CD4-positive, alpha-beta T cell (primary cell): Measurements from ENCODE around the gene KCNQ1OT1. TPM values are rescaled to one million over a fixed set of nuclear protein-coding genes. Genes with fewer than 3 reads are reported as not detected.
A peak's percentile ranks its signal among the peaks of the same experiment; 100 is the strongest.

Experiments
- ATAC-seq: fragments of 200-7000 bp; cut with Tn5 transposase; one replicate; pipeline ENCODE4 v1.10.0; 2022; ENCODE audit warnings: mild to moderate bottlenecking; ENCODE audit not compliant: poor library complexity
- CTCF ChIA-PET: fragments of 350-600 bp; sonication (Branson Sonifier 250); formaldehyde crosslinking; loops from one replicate; lab custom pipeline; 2021; ENCODE audit warnings: antibody characterized with exemption, inconsistent platforms; lab: Charles Lee
- POLR2A ChIA-PET: fragments of 350-600 bp; sonication (Branson Sonifier 250); formaldehyde crosslinking; loops from one replicate; lab custom pipeline; 2021; ENCODE audit warnings: antibody characterized with exemption, inconsistent platforms; lab: Charles Lee
- DNase-seq, 14 experiments: peaks; one replicate each; pipeline ENCODE4 v3.0.0-alpha.2; 2013 to 2020; ENCODE audit warnings: mixed read lengths in 2 of 14
- H3K27ac ChIP-seq, 2 donors: one replicate each; pipeline versions ENCODE4 v1.5.1 to v1.7.0; 2013; ENCODE audit warnings: low read length in 2 of 2, low read depth in 1 of 2, mild to moderate bottlenecking in 1 of 2
- H3K27me3 ChIP-seq, 2 experiments: 1 replicate in 1 of 2; 2 replicates in 1 of 2; pipeline versions ENCODE4 v1.6.1 to v1.7.0; 2013; ENCODE audit warnings: low read length in 2 of 2, control low read depth in 1 of 2, mild to moderate bottlenecking in 1 of 2, moderate library complexity in 1 of 2; ENCODE audit not compliant: insufficient read depth in 2 of 2, control insufficient read depth in 1 of 2
- H3K36me3 ChIP-seq: one replicate; pipeline ENCODE4 v1.6.1; 2013; ENCODE audit warnings: low read length, control low read depth; ENCODE audit not compliant: insufficient read depth
- H3K4me1 ChIP-seq: one replicate; pipeline ENCODE4 v1.6.1; 2013; ENCODE audit warnings: low read length, control low read depth; ENCODE audit not compliant: insufficient read depth
- H3K4me3 ChIP-seq: one replicate; pipeline ENCODE4 v1.5.1; 2013; ENCODE audit warnings: mild to moderate bottlenecking, low read length, moderate library complexity
- H3K9me3 ChIP-seq, 2 experiments: 1 replicate in 1 of 2; 2 replicates in 1 of 2; pipeline versions ENCODE4 v1.6.1 to v1.7.0; 2013; ENCODE audit warnings: low read length in 2 of 2, mild to moderate bottlenecking in 2 of 2, control low read depth in 1 of 2, moderate library complexity in 1 of 2; ENCODE audit not compliant: control insufficient read depth in 1 of 2, insufficient read depth in 1 of 2
- H3K27ac Mint-ChIP-seq: one replicate; pipeline ENCODE4 v1.8.0; 2020; ENCODE audit warnings: mixed read lengths
- H3K27me3 Mint-ChIP-seq: one replicate; pipeline ENCODE4 v1.8.0; 2021; ENCODE audit warnings: mixed read lengths
- H3K36me3 Mint-ChIP-seq: one replicate; pipeline ENCODE4 v1.8.0; 2021; ENCODE audit warnings: low read depth, mixed read lengths
- H3K4me1 Mint-ChIP-seq: one replicate; pipeline ENCODE4 v1.8.0; 2021; ENCODE audit warnings: low read depth, mixed read lengths
- H3K4me3 Mint-ChIP-seq: one replicate; pipeline ENCODE4 v1.8.0; 2020; ENCODE audit warnings: mild to moderate bottlenecking, mixed read lengths
- H3K9me3 Mint-ChIP-seq: one replicate; pipeline ENCODE4 v1.8.0; 2020; ENCODE audit warnings: mixed read lengths
- intact Hi-C, 2 experiments: fragments of 100-400 bp; cut with DNase I in 1 of 2; cut with micrococcal nuclease in 1 of 2; formaldehyde crosslinking; loops; one replicate each; pipeline versions ENCODE4 v1.15.1 to v1.9.0; 2023 to 2025; cut with DNase I, micrococcal nuclease
- total RNA-seq, 174 experiments: library from RNA in 2 of 174; stranded (reverse) in 2 of 174; gene quantifications; one replicate each; pipeline ENCODE4 v1.2.3 and lab custom pipeline; 2021 to 2026
- TF ChIP-seq, protein P1 (sequence below): fragments of 200-600 bp; IDR thresholded peaks from one replicate; pipeline ENCODE4 v1.8.0; 2022; ENCODE audit warnings: antibody characterized with exemption, mild to moderate bottlenecking

KCNQ1OT1 gene
- total RNA-seq, 2 experiments from 2014 or later, result 0.17 to 0.22 TPM

DNA sequence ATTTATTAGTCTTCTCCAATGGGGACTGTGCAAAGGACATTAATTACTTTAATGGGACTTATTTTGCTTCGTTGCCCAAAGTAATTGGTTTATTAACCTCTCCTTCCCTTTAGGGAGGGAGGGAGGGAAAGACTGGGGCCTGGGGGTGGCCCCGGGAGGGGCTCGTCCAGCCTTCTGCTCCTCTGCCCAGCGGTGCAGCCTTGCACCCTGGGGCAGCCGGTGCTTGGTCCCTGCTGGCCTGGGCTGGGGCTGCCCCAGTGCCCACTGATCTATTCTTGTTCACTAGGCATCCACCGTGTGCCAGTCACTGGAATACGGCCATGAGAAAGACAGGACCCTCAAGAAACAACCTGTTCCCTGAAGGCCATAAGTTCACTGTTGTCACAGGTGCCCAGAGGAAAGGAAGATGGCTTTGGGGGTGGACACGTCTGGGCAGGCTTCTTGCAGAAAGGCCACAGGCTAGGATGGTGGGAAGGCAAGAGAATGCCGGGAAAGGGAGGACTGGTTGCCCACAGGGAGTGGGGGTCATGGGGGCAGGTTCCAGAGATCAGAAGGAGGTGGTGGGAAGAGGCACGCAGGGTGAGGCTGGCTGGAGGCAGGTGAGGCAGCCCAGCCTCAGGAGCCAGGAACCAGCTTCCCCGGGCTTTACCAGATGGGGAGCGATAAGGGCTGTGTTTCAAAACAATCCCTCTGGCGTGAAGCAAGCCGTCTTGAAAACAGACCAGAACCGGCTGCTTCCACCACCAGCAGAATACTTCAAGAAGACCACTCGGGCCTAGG lies 47.6 kb upstream of the KCNQ1OT1 start:
- ChIA-PET CTCF (no interaction called here), POLR2A (no interaction called here)

DNA sequence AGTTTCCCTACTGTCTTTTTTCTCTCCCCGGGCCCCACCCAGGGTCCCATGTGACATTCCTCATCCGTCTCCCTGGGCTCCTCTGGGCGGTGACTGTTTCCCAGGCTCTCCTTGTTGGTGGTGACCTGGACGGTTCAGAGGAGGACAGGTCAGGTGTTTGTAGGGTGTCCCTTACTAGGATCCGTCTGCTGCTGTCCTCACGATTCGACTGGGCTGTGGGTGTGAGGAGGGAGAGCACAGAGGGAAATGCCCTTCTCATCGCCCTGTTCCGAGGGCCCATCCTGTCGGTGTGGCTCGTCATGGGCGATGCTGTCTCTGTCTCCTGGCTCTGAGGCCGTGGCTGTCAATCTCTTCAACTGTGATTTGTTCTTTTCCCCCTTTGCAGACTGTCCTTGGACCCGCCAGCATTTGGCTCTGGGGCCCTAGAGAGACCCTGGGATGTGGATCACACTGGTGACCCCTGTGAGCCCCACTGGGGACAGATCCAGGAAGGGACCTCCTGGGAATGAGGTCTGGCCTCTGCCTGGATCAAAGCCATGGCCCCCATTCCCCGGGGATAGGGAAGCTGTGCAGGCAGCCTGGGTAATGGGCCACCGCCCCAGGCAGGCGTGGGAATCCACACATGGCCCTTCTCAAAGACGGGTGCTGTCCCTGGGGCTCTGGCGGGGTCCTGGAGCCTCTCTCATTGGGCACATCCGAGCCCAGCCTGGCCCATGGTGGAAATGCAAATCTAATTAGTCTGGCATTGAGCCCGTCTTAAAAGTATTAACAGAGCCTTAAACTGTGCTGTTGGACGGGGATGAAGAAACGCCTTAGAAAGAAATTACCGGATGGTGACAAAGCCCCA lies 46.8 kb upstream of the KCNQ1OT1 start:
- no peaks in the 10 kb centered on the region for H3K9me3 Mint-ChIP-seq
- H3K9me3 ChIP-seq, result peaks cover 0 to 6% of the 10 kb centered on the region in 2 experiments
- no peaks in the 10 kb centered on the region for H3K27me3 ChIP-seq
- no peaks in the 10 kb centered on the region for H3K4me1 ChIP-seq
- H3K4me3 Mint-ChIP-seq, result no peak overlapping the region
- TF ChIP-seq, protein P1, sequence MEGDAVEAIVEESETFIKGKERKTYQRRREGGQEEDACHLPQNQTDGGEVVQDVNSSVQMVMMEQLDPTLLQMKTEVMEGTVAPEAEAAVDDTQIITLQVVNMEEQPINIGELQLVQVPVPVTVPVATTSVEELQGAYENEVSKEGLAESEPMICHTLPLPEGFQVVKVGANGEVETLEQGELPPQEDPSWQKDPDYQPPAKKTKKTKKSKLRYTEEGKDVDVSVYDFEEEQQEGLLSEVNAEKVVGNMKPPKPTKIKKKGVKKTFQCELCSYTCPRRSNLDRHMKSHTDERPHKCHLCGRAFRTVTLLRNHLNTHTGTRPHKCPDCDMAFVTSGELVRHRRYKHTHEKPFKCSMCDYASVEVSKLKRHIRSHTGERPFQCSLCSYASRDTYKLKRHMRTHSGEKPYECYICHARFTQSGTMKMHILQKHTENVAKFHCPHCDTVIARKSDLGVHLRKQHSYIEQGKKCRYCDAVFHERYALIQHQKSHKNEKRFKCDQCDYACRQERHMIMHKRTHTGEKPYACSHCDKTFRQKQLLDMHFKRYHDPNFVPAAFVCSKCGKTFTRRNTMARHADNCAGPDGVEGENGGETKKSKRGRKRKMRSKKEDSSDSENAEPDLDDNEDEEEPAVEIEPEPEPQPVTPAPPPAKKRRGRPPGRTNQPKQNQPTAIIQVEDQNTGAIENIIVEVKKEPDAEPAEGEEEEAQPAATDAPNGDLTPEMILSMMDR, result no peak
- peaks cover 14% of the 10 kb centered on the region for H3K36me3 Mint-ChIP-seq
- intact Hi-C loops, result no loop called here
- H3K36me3 ChIP-seq, result no peaks in the 10 kb centered on the region
- no peaks in the 10 kb centered on the region for H3K27me3 Mint-ChIP-seq
- ATAC-seq (no peak), DNase-seq (no peak)
- POLR2A ChIA-PET, result no interaction called here
- no peak overlapping the region for H3K27ac ChIP-seq
- CTCF ChIA-PET, result no interaction called here
- H3K4me1 Mint-ChIP-seq, result no peaks in the 10 kb centered on the region
- H3K27ac Mint-ChIP-seq, result no peak overlapping the region
- no peak overlapping the region for H3K4me3 ChIP-seq

More for the DNA sequence above, 47.6 kb upstream of the KCNQ1OT1 start:
- Mint-ChIP-seq H3K27me3 (no peaks in the 10 kb centered on the region), H3K9me3 (no peaks in the 10 kb centered on the region), H3K36me3 (peaks cover 17% of the 10 kb centered on the region), H3K27ac (no peak overlapping the region), H3K4me1 (no peaks in the 10 kb centered on the region), H3K4me3 (no peak overlapping the region)
- Histone ChIP-seq H3K36me3 (no peaks in the 10 kb centered on the region), H3K27ac (no peak overlapping the region), H3K4me3 (no peak overlapping the region), H3K4me1 (no peaks in the 10 kb centered on the region), H3K9me3 (peaks cover 0 to 12% of the 10 kb centered on the region in 2 experiments), H3K27me3 (no peaks in the 10 kb centered on the region)
- ATAC-seq (no peak), DNase-seq (peak in 1 of 14 experiments; percentile 1)
- TF ChIP-seq, protein P1, result no peak
- intact Hi-C loops, result no loop called here

DNA sequence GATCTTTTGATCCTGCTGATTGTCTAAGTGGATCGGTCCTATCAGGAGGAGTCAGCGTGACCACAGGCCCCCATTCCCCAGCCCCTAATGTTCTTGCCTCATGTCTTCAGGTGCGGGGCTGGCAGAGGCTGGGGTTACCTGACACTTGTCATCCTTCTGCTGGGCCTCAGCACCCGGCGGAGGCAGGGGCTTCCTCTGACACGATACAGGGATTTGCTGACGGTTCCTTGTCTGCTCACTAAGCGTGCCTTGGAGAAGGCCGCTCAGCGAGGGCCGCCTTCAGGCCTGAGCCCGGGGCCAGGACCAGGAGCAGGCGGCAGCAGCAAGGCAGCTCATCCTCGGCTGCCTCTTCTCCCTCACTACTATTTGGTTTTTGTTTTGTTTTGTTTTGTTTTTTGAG lies 45.7 kb upstream of the KCNQ1OT1 start:
- no peak overlapping the region for H3K27ac ChIP-seq
- no peaks in the 10 kb centered on the region for H3K27me3 ChIP-seq
- intact Hi-C loops, result no loop called here
- no peak overlapping the region for H3K4me3 Mint-ChIP-seq
- no peaks in the 10 kb centered on the region for H3K4me1 Mint-ChIP-seq
- H3K27ac Mint-ChIP-seq, result no peak overlapping the region
- H3K27me3 Mint-ChIP-seq, result no peaks in the 10 kb centered on the region
- no peak for DNase-seq
- no peaks in the 10 kb centered on the region for H3K9me3 Mint-ChIP-seq
- CTCF ChIA-PET, result no interaction called here
- peaks cover 11% of the 10 kb centered on the region for H3K36me3 Mint-ChIP-seq
- TF ChIP-seq, protein P1, result no peak
- ATAC-seq, result no peak
- no peak overlapping the region for H3K4me3 ChIP-seq
- H3K36me3 ChIP-seq, result no peaks in the 10 kb centered on the region
- H3K4me1 ChIP-seq, result no peaks in the 10 kb centered on the region
- no peaks in the 10 kb centered on the region for H3K9me3 ChIP-seq
- POLR2A ChIA-PET, result no interaction called here
